ENCODE results near the gene CAPS.

CAPS gene

GRCh38 chr19:5892772-5893275 is 21.2 kb upstream of the CAPS start:
- no peak for DNase-seq

- no peak for DNase-seq
These were observed 20.7 kb upstream of the CAPS start for GRCh38 chr19:5893296-5893903.

- DNase-seq, result no peak
These were observed 19.9 kb upstream of the CAPS start for GRCh38 chr19:5893907-5894703.

- no peak for DNase-seq
These were observed 19.2 kb upstream of the CAPS start for GRCh38 chr19:5894704-5895349.

- no peak for DNase-seq
These were observed 18.6 kb upstream of the CAPS start for GRCh38 chr19:5895409-5895808.

- no peak for DNase-seq
These were observed 18.2 kb upstream of the CAPS start for GRCh38 chr19:5895890-5896289.

GRCh38 chr19:5896365-5897076 is 17.5 kb upstream of the CAPS start:
- no peak for DNase-seq

- no peak for DNase-seq
These were observed 16.7 kb upstream of the CAPS start for GRCh38 chr19:5897189-5897969.

GRCh38 chr19:5899728-5900526 is 14.1 kb upstream of the CAPS start:
- DNase-seq, result no peak

- no peak for DNase-seq
These were observed 13.1 kb upstream of the CAPS start for GRCh38 chr19:5900976-5901375.

GRCh38 chr19:5903056-5903623 is 10.9 kb upstream of the CAPS start:
- DNase-seq, result no peak

GRCh38 chr19:5903624-5904351 is 10.3 kb upstream of the CAPS start, which contains the start of gene NDUFA11:
NDUFA11 (minus strand) TSS chr19:5903790; CDS start chr19:5903708, 82 bp downstream.
- DNase-seq, result peak; percentile 86

- peak; percentile 100 for DNase-seq
These were observed 9.5 kb upstream of the CAPS start, which contains the start of gene VMAC for GRCh38 chr19:5904352-5905113. VMAC (plus strand) TSS chr19:5904872; CDS start chr19:5904891, 19 bp downstream.

GRCh38 chr19:5905114-5905778 is 8.8 kb upstream of the CAPS start:
- no peak for DNase-seq

GRCh38 chr19:5907241-5907640 is 6.8 kb upstream of the CAPS start:
- DNase-seq, result no peak

GRCh38 chr19:5908773-5909442 is 5.1 kb upstream of the CAPS start:
- DNase-seq, result no peak

GRCh38 chr19:5910638-5910907 is 3.5 kb upstream of the CAPS start:
- DNase-seq, result no peak

- no peak for DNase-seq
These were observed 2.7 kb upstream of the CAPS start for GRCh38 chr19:5911366-5911765.

- no peak for DNase-seq
These were observed 312 bp downstream of the CAPS start for GRCh38 chr19:5914358-5914774.
